OCI-LY7 (cell line): Measurements from ENCODE around the gene GID4. TPM values are rescaled to one million over a fixed set of nuclear protein-coding genes. Genes with fewer than 3 reads are reported as not detected.

Experiments used
- BruUV-seq: library from RNA; stranded (reverse); fragments of 400-500 nt; replicated peaks from 2 replicates; lab custom pipeline; 2021; lab: Mats Ljungman, UMichigan
- CTCF ChIA-PET: fragments of 300-600 bp; sonication (Branson Sonifier 250); formaldehyde crosslinking; loops from one replicate; lab custom pipeline; 2022; ENCODE audit warnings: antibody characterized with exemption; ENCODE audit not compliant: unreplicated experiment; lab: Charles Lee
- POLR2A ChIA-PET: fragments of 300-600 bp; sonication (Branson Sonifier 250); formaldehyde crosslinking; loops from one replicate; lab custom pipeline; 2022; ENCODE audit warnings: antibody characterized with exemption; lab: Charles Lee
- DNase-seq: peaks from one replicate; pipeline ENCODE4 v3.0.0-alpha.2; 2015; ENCODE audit warnings: low spot score
- H2AFZ ChIP-seq: fragments of 200-600 bp; sonication (generic), shearing (Covaris generic); 2 replicates; pipeline ENCODE4 v1.6.1; 2014; ENCODE audit warnings: mild to moderate bottlenecking, antibody characterized with exemption, low read length, moderate library complexity
- H3K27ac ChIP-seq: fragments of 200-600 bp; sonication (generic); 2 replicates; pipeline ENCODE4 v1.5.1; 2014; ENCODE audit warnings: mixed run types, low read depth, mild to moderate bottlenecking, moderate library complexity, low read length, inconsistent platforms; ENCODE audit not compliant: poor library complexity, severe bottlenecking
- H3K36me3 ChIP-seq: fragments of 200-600 bp; sonication (generic); 2 replicates; pipeline ENCODE4 v1.6.1; 2014; ENCODE audit warnings: mild to moderate bottlenecking, antibody characterized with exemption, low read length, moderate library complexity, mixed read lengths; ENCODE audit not compliant: insufficient read depth
- H3K4me1 ChIP-seq: fragments of 200-600 bp; sonication (generic); 2 replicates; pipeline ENCODE4 v1.5.1; 2014; ENCODE audit warnings: mild to moderate bottlenecking, low read length; ENCODE audit not compliant: insufficient read depth, poor library complexity, severe bottlenecking
- H3K4me2 ChIP-seq: fragments of 200-600 bp; sonication (generic); 2 replicates; pipeline ENCODE4 v1.6.1; 2014; ENCODE audit warnings: mild to moderate bottlenecking, low read length
- H3K4me3 ChIP-seq: fragments of 200-600 bp; sonication (generic); 2 replicates; pipeline ENCODE4 v1.5.1; 2014; ENCODE audit warnings: mild to moderate bottlenecking, low read depth, low read length; ENCODE audit not compliant: poor library complexity, severe bottlenecking
- H3K79me2 ChIP-seq: fragments of 200-600 bp; sonication (generic); 2 replicates; pipeline ENCODE4 v1.6.1; 2016; ENCODE audit warnings: low read depth, mild to moderate bottlenecking, low read length, moderate library complexity, mixed read lengths; ENCODE audit not compliant: insufficient read depth
- H3K9me2 ChIP-seq: fragments of 200-600 bp; sonication (generic); 2 replicates; pipeline ENCODE4 v1.6.1; 2016; ENCODE audit warnings: mild to moderate bottlenecking, low read length, mixed read lengths; ENCODE audit not compliant: insufficient read depth
- H3K9me3 ChIP-seq: fragments of 200-600 bp; sonication (generic); 2 replicates; pipeline ENCODE4 v1.6.1; 2014; ENCODE audit warnings: mild to moderate bottlenecking, mixed run types, low read length, mixed read lengths
- H4K20me1 ChIP-seq: fragments of 200-600 bp; sonication (generic); 2 replicates; pipeline ENCODE4 v1.6.1; 2014; ENCODE audit warnings: mild to moderate bottlenecking, antibody characterized with exemption, low read length, moderate library complexity, mixed read lengths; ENCODE audit not compliant: insufficient read depth
- EZH2phosphoT487 ChIP-seq: fragments of 200-600 bp; sonication (generic); IDR thresholded peaks from 2 replicates; pipeline ENCODE4 v1.6.1; 2018; ENCODE audit warnings: low read depth, borderline replicate concordance, mild to moderate bottlenecking, mixed run types, antibody characterized with exemption, low read length, moderate library complexity, mixed read lengths
- intact Hi-C: fragments of 100-400 bp; cut with micrococcal nuclease; formaldehyde crosslinking; loops from one replicate; pipeline ENCODE4 v1.10.0; 2022; ENCODE audit not compliant: unreplicated experiment
- total RNA-seq, 2 experiments: library from RNA; depleted of rRNA in 1 of 2; stranded (reverse); fragments of >200 nt in 1 of 2; shearing (Covaris generic) in 1 of 2; gene quantifications; 2 replicates each; pipeline ENCODE4 v1.2.3, GENCODE V29; 2014 to 2022
- TF ChIP-seq, protein P1 (sequence below): fragments of 200-600 bp; sonication (generic); conservative IDR thresholded peaks from 2 replicates; pipeline ENCODE4 v1.5.1; 2014; ENCODE audit warnings: mild to moderate bottlenecking, antibody characterized with exemption, low read length, moderate library complexity, mixed read lengths

GID4 gene
- total RNA-seq, 2 experiments from 2014 or later: 5.1 to 11.8 TPM

DNA sequence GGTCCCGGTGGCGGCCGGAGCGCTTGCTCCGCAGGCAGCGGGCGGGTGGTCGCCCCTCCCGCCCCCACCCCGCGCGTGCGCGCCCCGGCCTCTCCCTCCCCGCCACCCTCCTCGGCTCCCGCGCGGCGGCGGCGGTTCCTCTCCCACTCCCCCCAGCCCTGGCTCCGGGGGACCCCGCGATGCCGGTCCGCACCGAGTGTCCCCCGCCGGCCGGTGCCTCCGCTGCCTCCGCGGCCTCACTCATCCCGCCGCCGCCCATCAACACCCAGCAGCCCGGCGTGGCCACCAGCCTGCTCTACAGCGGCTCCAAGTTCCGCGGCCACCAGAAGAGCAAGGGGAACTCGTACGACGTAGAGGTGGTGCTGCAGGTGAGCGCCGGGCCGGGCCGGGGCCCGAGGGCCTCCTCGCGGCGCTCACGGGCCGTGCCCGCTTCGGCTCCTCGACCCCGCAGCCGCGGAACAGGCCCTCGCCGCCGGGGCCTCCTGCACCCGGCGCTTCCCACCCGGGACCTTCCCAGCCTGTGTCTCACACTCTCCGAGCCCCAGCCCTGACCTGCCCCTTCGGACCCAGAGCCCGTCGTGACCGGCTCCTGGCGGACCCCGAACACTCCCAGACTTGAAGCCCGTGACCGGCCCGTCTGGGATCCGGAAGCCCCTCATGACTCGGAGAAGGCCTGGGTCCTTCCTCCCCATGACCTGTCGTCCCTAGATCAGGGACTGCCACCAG is 490 bp downstream of the GID4 start:
- no TSS peak for BruUV-seq
- POLR2A ChIA-PET: no interaction called here
- intact Hi-C loops: loop anchor here (2.0 to 5.0 kb wide), 2 partner anchors 67 to 217 kb away; partner anchors contain the start of genes DRC3 and TOM1L2
- no peaks in the 10 kb centered on the region; the same call in 1 of the 2 replicates for H3K36me3 ChIP-seq
- H4K20me1 ChIP-seq: peaks cover 6% of the 10 kb centered on the region; the same call in 1 of the 2 replicates
- H3K4me1 ChIP-seq: peaks cover 34% of the 10 kb centered on the region
- peaks cover 51% of the 10 kb centered on the region; the same call in 1 of the 2 replicates for H3K79me2 ChIP-seq
- TF ChIP-seq, protein P1, sequence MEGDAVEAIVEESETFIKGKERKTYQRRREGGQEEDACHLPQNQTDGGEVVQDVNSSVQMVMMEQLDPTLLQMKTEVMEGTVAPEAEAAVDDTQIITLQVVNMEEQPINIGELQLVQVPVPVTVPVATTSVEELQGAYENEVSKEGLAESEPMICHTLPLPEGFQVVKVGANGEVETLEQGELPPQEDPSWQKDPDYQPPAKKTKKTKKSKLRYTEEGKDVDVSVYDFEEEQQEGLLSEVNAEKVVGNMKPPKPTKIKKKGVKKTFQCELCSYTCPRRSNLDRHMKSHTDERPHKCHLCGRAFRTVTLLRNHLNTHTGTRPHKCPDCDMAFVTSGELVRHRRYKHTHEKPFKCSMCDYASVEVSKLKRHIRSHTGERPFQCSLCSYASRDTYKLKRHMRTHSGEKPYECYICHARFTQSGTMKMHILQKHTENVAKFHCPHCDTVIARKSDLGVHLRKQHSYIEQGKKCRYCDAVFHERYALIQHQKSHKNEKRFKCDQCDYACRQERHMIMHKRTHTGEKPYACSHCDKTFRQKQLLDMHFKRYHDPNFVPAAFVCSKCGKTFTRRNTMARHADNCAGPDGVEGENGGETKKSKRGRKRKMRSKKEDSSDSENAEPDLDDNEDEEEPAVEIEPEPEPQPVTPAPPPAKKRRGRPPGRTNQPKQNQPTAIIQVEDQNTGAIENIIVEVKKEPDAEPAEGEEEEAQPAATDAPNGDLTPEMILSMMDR: no peak
- no peak for TF ChIP-seq EZH2phosphoT487
- no peaks in the 10 kb centered on the region for H3K9me3 ChIP-seq
- peak; percentile 60 for DNase-seq
- peak overlapping the region; percentile 12 for H3K27ac ChIP-seq
- CTCF ChIA-PET: no interaction called here
- H3K9me2 ChIP-seq: no peaks in the 10 kb centered on the region
- peak overlapping the region; percentile 69; the same call in 1 of the 2 replicates for H2AFZ ChIP-seq
- H3K4me3 ChIP-seq: peak overlapping the region; percentile 82
- peak overlapping the region; percentile 96 for H3K4me2 ChIP-seq

DNA sequence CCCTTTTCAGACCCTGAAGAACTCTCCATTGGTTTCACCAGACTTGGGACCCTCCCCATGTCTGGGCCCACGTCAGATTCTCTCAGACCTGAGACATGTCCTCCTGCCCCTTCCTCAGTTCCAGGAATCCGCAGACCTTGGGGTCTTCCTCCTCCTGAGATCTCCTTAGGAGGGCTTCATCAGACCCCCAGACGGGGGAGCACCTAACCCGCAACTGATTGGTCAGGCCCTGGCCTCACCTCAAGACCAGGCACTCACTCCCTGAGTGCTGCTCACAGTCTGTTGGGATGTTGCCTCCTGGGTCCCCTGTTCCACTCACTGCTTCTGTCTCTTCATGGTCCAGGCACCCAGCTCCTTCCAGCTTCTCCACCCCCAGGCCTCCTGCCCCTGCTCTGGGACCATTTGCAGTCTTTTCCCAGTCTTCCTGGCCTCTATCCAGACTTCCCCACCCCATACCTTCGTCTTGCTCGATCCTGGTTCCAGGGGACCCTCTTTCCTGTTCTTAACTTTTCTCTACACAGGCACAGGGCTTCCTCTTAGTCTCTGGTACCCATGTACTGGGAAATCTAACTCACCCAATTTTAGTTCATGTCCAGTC is 1.2 kb downstream of the GID4 start:
- H3K27ac ChIP-seq: no peak overlapping the region
- intact Hi-C loops: no loop called here
- peaks cover 32% of the 10 kb centered on the region for H3K4me1 ChIP-seq
- H3K4me2 ChIP-seq: peak overlapping the region; percentile 96
- H3K79me2 ChIP-seq: peaks cover 45% of the 10 kb centered on the region; the same call in 1 of the 2 replicates
- no peak for TF ChIP-seq EZH2phosphoT487
- TF ChIP-seq, protein P1: no peak
- BruUV-seq: no TSS peak
- H3K9me2 ChIP-seq: no peaks in the 10 kb centered on the region
- H4K20me1 ChIP-seq: 0 out of 2 replicates have a peak, but pooled peaks cover 6% of the 10 kb centered on the region
- POLR2A ChIA-PET: no interaction called here
- peak overlapping the region; percentile 82 for H3K4me3 ChIP-seq
- H3K9me3 ChIP-seq: no peaks in the 10 kb centered on the region
- CTCF ChIA-PET: no interaction called here
- peak overlapping the region; percentile 69; the same call in 1 of the 2 replicates for H2AFZ ChIP-seq
- peak; percentile 12 for DNase-seq
- H3K36me3 ChIP-seq: peaks cover 4% of the 10 kb centered on the region; the same call in 1 of the 2 replicates
